GM19328 (cell line): Measurements from ENCODE around the gene HIKESHI.
"Not testable (repeated sequence)": the region's sequence is repeated elsewhere in the genome, so short reads cannot be mapped to it uniquely, and the experiment has no call there.

Experiments
- ATAC-seq: cut with Tn5 transposase; IDR thresholded peaks from one replicate; pipeline ENCODE4 v1.9.1; 2021; ENCODE audit warnings: mild to moderate bottlenecking, moderate library complexity; ENCODE audit not compliant: unreplicated experiment

The HIKESHI gene

DNA sequence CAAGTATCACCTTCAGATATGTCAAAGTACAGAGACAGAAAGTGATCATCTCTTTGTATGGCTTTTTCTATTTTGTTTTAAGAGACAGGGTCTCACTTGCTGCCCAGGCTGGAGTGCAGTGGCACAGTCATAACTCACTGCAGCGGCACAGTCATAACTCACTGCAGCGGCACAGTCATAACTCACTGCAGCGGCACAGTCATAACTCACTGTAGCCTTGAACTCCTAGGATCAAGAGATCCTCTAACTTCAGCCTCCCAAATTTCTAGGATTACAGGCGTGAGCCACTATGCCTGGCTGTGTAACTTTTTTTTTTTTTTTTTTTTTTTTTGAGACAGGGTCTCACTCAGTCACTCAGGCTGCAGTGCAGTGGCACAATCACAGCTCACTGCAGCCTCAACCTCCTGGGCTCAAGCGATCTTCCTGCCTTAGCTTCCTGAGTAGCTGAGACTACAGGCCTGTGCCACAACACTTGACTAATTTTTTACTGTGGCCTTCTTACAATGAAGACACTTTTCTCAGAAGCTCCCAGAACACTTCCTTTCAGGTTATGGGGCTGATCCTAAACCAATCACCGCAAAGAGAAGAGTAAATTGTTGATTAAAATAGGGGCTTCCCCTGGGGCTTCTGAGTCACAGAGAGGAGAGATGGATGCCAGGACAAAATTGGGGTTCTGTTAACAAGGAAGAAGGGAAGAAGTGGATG is 9.0 kb upstream of the HIKESHI start:
- peak; percentile 67 for ATAC-seq

DNA sequence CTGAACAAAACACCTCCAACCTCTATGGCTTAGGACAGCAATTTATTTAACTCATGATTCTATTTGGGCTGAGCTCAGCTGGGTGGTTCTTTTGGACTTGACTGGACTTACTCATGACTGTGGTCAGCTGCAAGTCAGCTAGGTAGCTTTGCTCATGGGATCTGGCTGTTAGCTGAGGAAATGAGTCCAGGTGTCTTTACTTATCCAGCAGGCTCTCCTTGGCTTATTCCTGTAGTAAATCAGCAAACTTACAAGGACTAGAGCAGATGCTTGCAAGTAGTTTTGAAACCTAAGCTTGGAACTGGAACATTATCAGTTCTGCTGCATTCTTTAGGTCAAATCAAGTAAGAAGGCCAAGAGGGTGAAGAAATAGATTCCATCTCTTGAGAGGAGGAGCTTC is 8.0 kb upstream of the HIKESHI start:
- ATAC-seq: no peak

DNA sequence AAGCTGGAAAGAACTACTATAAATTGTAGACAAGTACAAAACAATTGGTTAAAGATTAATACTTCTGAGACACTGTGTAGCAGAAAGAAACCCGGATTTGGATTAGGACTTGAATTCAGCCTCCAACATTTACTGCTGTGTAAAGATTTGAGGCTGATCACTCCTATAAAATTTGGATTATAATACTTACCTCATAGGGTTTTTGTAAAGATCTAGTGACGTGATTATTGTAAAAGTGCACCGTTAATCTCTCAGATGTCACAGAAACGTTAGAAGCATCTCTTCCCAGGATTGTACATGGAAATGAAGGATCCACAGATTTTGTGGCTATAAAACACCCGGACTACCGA is 323 bp upstream of the HIKESHI start:
- peak; percentile 8 for ATAC-seq

DNA sequence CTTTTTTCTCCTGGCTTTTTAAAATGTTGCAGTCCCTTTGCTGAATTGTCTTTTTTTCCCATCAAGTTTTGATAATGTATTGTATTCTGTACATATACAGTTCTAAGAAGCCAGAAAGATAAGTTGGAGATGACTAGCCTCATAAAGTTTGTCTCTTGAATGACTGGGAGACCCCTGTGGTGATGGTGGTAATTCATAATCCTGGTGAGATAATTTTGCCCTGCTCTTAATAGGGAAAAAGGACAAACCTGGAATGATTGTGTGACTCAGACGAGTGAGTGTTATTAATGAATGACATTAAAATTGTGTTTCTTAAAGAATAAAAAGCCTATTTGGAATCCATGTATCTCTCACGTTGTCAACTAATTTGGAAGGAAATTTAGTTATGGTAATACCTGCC is 1.2 kb downstream of the HIKESHI start:
- no peak for ATAC-seq

DNA sequence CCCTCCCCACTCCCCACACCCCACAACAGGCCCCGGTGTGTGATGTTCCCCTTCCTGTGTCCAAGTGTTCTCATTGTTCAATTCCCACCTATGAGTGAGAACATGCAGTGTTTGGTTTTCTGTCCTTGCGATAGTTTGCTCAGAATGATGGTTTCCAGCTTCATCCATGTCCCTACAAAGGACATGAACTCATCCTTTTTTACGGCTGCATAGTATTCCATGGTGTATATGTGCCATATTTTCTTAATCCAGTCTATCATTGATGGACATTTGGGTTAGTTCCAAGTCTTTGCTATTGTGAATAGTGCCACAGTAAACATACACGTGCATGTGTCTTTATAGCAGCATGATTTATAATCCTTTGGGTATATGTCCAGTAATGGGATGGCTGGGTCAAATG is 6.7 kb downstream of the HIKESHI start:
- not testable (repeated sequence) for ATAC-seq

DNA sequence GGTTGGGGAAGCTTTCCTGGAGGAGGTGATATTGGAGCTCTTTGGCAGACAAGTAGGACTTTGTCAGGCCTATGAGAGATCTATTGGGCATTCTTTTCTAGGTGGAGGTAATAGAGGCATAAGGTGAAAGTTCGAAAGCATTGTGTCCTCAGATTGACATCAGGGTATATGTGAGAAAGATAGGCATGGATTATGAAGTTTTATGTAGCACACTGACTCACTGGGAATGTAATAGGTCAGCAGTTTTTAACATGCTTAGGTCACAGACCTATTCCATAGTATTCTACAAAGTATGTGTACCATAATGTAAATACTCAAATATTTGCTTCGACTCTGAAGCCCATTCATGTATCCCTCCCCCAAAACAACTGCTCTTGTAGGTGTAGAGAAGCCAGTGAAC is 11.8 kb downstream of the HIKESHI start:
- ATAC-seq: no peak

DNA sequence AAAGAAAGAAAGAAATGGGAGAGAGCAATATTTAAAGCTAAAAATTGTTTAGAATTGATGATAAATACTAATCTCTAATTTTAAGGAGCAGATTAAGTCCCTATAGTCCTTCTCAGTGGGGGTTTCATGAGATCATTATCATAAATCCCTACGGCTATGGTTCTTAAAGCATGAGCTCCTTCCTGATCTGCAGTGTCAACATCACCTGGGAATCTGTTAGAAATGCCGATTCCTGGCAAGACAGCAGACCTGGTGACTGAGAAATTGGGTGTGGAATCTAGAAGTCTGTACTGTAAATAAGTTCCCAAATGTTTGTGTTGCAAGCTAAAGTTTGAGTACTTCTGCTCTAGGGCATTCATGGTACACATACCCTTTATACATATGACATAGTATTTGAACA is 12.6 kb downstream of the HIKESHI start:
- no peak for ATAC-seq

DNA sequence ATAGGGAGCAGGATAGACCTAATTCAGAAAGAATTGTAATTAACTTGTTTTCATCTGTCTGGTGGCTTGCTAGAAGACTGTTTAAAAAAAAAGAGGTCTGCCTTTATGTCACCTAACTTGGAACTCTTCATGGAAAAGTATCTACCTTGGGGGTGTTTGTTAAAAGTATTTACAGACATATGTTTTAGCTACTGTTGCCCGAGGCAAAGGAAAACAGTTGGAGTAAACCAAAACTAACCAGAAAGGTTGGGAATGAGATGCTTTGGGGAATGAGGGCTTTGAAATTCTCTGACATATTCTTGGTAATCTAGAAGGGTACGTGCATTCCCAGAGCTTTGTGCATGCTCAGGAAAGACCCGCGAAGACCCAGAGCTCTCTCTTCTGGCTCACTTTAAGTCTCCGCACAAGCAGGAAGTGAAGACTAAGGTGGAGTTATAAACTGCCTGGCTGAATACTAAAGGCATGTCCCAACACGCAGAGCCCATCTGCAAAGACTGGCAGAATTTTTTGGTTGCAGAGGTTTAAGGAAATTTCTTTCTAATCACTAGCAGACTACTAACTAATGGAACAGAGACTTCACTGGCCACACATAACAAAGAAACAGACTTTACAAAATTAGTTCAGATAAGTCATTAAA is 33.2 kb downstream of the HIKESHI start:
- no peak for ATAC-seq

DNA sequence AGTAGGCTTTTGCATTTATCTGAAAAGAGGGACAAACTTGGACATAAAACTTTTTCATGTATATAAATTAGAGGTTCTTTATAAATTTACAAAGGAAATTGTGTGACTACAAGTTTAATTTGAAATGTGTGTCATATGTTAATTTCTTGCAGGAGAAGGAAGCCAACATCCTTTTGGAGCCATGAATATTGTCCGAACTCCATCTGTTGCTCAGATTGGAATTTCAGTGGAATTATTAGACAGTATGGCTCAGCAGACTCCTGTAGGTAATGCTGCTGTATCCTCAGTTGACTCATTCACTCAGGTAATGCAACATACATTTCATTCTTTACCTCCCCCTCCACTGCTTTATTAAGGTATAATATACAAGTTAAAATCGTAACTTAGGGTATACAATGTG is 35.2 kb downstream of the HIKESHI start:
- no peak for ATAC-seq

DNA sequence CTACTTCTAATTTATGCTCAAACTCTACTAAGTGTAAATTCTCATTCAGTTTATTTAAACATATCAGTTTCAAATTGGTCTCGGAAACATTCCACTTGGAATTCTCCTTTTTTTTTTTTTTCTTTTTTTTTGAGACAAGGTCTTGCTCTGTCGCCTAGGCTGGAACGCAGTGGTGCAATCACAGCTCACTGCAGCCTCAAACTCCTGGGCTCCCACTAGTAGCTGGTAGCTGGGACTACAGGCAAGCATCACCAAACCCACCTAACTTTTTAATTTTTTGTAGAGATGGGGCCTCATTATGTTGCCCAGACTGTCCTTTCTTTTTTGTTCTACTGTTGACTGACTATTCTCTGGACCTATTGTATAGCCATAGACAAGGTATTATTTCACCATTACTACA is 39.3 kb downstream of the HIKESHI start:
- ATAC-seq: no peak

DNA sequence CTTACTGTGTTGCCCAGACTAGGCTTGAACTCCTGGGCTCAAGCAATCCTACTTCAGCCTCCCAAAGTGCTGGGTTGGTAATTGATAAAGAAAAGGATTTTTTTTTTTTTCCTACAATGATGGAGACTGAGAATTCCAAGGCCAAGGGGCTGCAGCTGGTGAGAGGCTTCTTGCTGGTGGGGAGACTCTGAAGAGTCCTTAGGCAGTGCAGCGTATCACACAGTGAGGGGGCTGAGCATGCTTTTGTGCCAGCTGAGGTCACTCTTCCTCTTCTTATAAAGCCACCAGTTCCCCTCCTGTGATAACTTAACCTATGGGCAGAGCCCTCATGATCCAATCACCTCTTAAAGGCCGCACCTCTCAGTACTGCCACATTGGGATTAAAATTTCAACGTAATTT is 44.5 kb downstream of the HIKESHI start:
- ATAC-seq: no peak

DNA sequence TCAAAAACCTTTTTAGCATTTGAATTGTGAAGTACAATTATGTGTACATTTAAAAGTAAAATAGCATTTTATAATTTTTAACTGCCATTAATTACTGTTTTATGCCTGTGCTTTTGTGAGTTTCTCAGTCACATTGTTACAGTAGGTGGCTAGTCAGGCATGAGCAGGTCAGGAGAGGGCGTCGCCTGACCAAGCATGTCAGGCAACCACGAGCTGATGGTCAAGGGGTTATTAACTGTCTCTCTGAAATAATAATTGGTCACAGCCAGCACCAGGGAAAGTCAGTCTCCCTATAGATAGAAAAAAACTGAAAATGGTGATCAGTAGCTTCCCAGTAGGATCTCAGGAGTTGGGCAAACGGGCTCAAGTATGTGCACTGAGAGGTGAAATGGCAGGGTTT is 53.2 kb downstream of the HIKESHI start:
- ATAC-seq: no peak

DNA sequence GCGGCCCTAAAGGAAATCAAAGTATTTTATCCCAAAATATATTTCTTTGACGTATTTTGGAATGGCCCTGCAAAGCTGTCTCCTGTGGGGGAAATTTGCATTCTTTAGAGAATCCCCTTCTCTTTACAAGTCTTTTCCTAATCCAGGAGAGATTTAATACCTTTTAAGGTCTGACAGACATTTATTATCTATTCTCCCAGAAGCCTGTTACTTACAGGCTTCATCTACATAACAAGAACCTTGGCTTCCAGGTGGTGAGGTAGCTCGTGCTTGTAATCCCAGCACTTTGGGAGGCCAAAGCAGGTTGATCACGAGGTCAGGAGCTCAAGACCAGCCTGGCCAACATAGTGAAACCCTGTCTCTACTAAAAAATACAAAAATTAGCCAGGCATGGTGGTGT is 55.4 kb downstream of the HIKESHI start:
- ATAC-seq: not testable (repeated sequence)

DNA sequence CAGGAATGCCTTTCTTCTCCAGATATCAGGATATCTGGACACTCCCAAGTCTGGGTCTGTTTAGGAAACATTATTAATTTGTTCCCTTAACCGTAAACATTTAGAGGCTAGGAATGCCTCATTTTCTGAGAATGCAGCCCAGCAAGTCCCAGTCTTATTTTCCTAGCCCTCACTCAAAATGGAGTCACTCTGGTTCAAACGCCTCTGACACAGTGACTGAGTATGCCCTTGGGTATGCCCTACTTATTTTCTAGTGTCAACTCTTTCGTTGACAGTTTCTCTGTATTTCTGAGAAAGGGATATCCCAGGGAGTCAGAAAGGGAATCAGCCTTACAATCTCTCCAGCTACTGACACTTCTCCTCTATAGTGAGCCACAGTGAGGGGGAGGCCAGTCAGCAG is 56.7 kb downstream of the HIKESHI start:
- no peak for ATAC-seq

DNA sequence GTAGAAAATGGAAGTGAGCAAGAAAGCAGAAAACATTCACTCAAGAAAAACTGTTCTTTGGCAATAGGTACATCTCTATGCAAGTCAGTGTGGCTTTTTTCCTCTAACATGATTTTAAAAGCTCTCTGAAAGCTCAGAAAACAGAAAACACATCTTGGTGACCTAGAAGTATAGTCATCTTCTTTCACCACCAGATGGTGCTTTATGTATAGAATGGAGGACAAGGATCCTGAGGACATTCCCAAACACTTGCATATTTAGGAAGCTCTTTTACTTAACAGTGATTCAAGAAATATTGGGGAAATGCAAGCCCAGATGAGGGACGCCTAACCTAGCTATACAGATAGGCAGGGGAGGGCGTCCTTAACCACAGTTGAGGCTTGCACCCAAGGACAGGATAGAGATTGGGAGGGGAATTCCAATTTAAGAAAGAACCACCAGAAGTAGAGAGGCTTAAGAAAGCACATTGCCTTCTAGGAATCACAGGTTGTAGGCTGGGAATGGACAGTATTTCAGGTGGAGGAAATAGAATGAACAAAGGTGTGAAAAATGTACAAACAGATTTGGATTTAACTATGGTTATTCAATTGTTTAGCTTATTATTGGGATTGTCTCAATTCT is 58.8 kb downstream of the HIKESHI start:
- no peak for ATAC-seq

DNA sequence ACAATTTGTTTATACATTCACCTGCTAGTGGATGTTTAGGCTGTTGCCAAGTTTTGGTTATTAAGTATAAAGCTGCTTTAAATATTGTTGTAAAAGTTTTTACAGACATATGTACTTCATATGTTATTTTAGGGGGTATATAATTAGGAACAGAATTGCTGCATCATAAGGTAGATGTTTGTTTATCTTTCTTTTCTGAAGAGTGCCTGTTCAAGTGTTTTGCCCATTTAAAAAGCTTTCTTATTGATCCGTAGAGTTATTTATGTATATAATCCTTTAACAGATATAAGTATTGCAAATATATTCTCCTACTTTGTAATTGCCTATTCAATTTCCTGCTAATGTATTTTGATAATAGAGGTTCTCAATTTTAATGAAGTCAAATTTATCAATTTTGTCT is 61.4 kb downstream of the HIKESHI start:
- no peak for ATAC-seq

DNA sequence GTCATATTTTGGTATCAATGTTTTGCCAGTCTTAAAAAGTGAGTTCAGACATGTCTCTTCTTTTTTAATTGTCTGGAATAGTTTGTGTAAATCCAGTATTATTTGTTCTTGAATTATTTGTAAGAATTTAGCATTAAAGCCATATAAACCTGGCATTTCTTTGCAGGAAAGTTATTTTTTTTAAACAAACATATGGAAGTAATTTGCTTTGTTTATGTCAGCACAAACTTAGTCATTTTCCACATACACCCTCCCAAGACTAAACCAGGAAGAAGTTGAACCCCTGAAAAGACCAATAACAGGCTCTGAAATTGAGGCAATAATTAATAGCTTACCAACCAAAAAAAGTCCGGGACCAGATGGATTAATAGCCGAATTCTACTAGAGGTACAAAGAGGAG is 63.5 kb downstream of the HIKESHI start:
- no peak for ATAC-seq

DNA sequence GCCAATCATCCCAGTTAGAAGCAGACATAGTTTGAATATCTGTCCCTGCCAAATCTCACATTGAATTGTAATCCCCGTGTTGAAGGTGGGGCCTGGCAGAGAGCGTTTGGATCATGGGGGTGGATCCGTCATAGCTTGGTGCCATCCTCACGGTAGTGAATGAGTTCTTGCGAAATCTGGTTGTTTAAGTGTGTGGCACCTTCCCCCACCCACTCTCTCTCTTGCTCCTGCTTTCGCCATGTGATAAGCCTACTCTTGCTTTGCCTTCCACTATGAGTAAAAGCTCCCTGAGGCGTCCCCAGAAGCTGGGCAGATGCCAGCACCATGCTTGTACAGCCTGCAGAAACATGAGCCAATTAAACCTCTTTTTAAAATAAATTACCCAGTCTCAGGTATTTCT is 67.6 kb downstream of the HIKESHI start:
- no peak for ATAC-seq

DNA sequence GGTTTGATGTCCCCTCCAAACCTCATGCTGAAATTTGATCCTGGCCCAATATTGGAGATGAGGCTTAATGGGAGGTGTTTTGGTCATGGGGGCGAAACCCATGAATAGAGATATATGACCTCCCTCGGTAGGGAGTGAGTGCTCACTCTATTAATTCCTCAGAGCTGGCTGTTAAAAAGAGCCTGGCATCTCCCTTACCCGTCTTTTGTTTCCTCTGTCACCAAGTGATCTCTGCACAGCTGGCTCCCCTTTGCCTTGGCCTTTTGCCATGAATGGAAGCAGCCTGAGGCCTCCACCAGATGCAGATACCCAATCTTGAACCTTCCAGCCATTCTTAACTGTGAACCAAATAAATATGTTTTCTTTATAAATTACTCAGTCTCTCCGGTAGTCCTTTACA is 68.1 kb downstream of the HIKESHI start:
- ATAC-seq: no peak

DNA sequence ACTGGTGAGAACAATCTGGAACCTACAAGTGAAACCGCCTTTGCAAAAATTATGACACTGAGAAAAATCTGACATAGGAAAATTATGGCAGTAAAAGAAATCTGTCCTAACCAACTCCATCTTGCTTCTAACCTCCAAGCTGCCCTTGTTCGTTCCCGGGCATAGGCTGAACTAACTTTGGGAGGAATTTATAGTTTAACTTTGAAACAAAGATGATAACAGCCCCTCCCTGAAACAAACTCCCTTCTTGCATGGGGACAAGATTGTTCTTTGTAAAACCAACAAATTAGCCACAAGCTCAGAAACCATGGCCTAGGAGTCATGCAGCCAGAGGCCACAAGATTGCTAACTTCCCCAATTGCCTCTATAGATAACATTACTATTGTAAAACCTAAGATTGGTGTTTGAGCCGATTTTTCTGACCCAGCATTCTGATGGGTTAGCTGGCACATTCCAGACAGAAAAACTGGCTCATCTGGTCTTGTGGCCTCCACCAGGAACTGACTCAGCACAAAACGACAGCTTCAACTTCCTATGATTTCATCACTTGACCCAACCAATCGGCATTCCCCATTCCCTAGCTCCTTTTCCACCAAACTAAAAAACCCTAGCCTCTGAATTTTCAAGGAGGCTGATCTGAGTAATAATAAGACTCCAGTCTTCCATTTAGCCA is 69.0 kb downstream of the HIKESHI start:
- no peak for ATAC-seq

DNA sequence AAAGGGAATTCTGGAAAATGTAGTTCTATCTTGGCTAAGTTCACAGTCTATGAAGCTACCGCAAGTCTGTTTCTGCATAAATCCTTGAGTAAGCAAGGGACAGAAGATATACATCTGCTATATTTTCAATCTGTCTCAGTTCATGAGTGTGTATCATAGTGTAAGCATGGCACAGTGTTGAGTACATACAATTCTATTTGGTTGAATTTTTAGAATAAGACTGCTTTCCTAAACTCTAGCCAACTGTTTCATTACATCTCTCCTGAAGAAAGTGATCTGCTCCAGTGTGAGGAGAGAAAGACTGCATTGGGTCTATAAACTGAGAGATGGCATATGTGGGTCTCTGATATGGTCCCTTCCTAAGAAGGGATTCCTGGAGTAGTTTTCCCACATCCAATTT is 70.0 kb downstream of the HIKESHI start:
- no peak for ATAC-seq

DNA sequence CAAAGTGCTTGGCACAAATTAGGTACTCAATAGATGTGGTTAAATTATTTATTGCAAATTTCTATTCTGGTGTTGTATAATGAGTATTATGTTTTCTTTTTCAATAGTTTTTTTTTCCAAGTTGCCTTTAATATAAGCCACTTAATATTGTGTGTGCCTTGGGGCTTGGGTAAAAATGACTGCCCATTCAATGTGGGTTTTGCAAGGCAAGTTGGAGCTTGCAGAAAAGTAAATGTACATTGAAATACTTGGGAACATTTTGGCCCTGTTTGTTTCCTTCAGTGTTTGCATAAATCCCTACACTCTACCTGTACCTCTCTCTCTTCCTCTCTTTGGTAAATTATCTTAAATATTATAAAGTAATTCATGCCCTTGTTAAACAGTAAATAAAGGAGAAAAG is 70.5 kb downstream of the HIKESHI start:
- ATAC-seq: no peak
